Measurements from ENCODE around the gene PLXDC2. TPM values are rescaled to one million over a fixed set of nuclear protein-coding genes. Genes with fewer than 3 reads are reported as not detected.
"Not testable (repeated sequence)": the region's sequence is repeated elsewhere in the genome, so short reads cannot be mapped to it uniquely, and the experiment has no call there.

PLXDC2 gene
- polyA plus RNA-seq, 6 donors from 2014 or later = 0.15 to 1.3 (median 0.35) TPM; not detected in 1

DNA sequence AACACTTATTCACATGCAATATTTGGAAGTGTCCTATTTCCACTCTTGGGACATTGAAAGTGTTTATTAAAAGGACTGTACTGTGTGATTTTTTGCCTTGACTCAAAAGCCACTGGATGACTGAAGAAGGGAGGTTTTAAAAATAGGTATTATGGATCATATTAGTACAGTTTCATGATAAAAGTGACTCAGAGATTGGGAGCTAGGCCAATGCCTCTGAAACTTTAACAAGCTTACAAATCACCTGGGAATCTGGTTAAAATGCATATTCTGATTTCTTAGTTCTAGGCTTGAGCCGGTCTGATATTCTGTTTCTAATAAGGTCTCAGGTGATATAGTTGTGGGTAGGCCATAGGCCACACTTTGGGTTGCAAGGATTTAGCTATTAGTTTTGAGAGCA is 191.2 kb downstream of the PLXDC2 start:
- H3K27ac Mint-ChIP-seq = no peak overlapping the region
- H3K36me3 Mint-ChIP-seq = no peaks in the 10 kb centered on the region
- H3K27me3 Mint-ChIP-seq = no peaks in the 10 kb centered on the region
- no peaks in the 10 kb centered on the region for H3K9me3 Mint-ChIP-seq
- no peak overlapping the region for H3K4me3 Mint-ChIP-seq
- no peak for DNase-seq
- peaks cover 7 to 23% (median 19%) of the 10 kb centered on the region in 3 donors for H3K4me1 Mint-ChIP-seq
- no peak for ATAC-seq (ENCODE audit: low read depth in 2 of 2)

DNA sequence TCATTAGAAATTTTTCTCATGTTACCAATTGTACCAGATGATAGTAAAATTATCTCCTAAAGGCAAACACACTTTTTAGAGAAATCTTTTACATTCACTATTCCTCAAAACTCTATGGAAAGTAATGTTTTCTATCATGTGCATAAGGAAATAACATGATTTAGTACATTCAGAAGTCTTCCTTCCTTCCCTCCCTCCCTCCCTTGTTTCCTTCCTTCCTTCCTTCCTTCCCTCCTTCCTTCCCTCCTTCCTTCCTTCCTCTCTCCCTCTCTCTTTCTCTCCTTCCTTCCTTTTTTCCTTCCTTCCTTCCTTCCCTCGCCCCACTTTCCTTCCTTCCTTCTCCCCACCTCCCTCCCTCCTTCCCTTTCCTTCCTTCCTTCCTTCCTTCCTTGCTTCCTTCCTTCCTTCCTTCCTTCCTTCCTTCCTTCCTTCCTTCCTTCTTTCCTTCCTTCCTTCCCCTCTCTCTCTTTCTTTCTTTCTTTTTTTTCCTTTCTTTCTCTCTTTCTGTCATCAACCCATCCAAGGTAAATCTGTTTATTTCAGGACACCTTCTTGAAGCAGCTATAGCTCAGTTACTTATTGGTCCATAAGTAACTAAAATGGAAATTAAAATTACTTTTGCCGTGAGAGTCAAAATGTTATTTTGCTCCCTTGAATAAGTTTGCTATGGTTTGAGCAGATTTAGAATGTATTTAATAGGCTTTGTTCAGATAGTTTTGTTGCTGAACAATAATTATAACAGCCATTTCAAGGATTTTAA is 197.9 kb downstream of the PLXDC2 start:
- no peaks in the 10 kb centered on the region for H3K4me1 Mint-ChIP-seq
- no peak for ATAC-seq (ENCODE audit: low read depth in 2 of 2)
- no peaks in the 10 kb centered on the region for H3K27me3 Mint-ChIP-seq
- peaks cover 0 to 8% (median 1%) of the 10 kb centered on the region in 7 donors for H3K9me3 Mint-ChIP-seq
- DNase-seq = no peak
- no peaks in the 10 kb centered on the region for H3K36me3 Mint-ChIP-seq
- H3K4me3 Mint-ChIP-seq = no peak overlapping the region
- H3K27ac Mint-ChIP-seq = peak overlapping the region in 2 of 6 donors; percentile 19 to 63

DNA sequence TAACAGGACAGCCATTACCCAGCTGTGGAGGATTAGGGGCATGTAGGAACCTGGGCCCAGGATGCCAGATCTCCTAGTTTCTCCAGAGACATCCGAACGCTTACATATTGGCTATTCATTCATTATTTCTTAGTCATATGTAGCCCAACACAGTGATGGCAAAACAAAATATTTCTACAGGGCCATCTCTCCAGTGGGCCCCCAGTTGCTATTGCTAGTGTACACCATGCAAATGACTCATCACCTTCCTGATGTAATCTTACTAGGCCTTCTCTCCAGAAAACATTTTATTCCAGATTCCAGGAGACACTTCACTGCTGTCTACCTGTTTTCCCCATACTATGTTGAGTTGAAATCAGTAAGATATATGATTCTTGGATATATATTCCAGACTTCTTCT is 201.7 kb downstream of the PLXDC2 start:
- no peaks in the 10 kb centered on the region for H3K27me3 Mint-ChIP-seq
- no peak overlapping the region for H3K27ac Mint-ChIP-seq
- H3K9me3 Mint-ChIP-seq = peaks cover 0 to 8% (median 3%) of the 10 kb centered on the region in 7 donors
- no peaks in the 10 kb centered on the region for H3K4me1 Mint-ChIP-seq
- H3K36me3 Mint-ChIP-seq = no peaks in the 10 kb centered on the region
- DNase-seq (no peak), ATAC-seq (ENCODE audit: low read depth in 2 of 2) (no peak)
- H3K4me3 Mint-ChIP-seq = no peak overlapping the region

DNA sequence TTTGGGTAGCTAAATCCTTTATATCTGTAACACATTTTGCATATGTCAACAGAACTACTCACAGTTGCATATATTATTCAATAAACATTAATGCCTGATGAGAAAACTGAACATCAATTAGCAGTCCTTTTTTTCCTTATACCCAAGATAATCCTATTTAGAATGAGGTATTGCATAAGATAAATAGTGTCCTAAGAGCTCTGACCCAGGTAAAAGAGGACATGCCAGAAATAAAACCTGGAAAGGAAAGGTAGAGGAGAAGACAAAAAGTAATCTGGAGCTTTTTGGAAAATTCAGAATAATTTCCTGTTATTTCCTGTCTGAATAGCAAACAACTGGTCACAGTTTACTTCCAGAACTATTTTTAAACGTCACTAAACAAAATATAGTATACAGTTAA is 204.4 kb downstream of the PLXDC2 start:
- ATAC-seq (ENCODE audit: low read depth in 2 of 2) (no peak), DNase-seq (no peak)
- Mint-ChIP-seq H3K36me3 (no peaks in the 10 kb centered on the region), H3K27ac (no peak overlapping the region), H3K4me1 (no peaks in the 10 kb centered on the region), H3K27me3 (no peaks in the 10 kb centered on the region), H3K9me3 (peaks cover 0 to 5% (median 0%) of the 10 kb centered on the region in 7 donors), H3K4me3 (no peak overlapping the region)

DNA sequence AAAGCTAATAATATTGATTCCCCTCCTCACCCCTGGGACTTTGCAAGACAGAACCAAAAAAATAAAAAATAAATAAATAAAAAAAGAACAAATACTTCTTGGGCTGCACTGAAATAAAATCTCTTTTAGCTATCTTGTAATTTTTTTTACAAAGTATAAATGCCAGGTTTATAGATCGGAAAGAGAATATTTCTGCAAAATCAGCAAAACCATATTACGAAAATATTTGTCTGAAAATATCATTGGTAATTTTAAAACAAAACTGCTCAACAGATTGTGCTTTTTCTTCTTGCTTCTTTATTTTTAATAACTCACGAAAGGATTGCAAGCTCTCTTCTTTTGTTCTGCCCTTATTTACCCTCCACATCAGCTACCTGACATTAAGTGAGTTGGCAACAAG is 213.3 kb downstream of the PLXDC2 start:
- no peak overlapping the region for H3K27ac Mint-ChIP-seq
- H3K27me3 Mint-ChIP-seq = no peaks in the 10 kb centered on the region
- no peaks in the 10 kb centered on the region for H3K4me1 Mint-ChIP-seq
- no peak overlapping the region for H3K4me3 Mint-ChIP-seq
- no peak for DNase-seq
- peaks cover 0 to 5% (median 0%) of the 10 kb centered on the region in 7 donors for H3K9me3 Mint-ChIP-seq
- ATAC-seq (ENCODE audit: low read depth in 2 of 2) = no peak
- H3K36me3 Mint-ChIP-seq = no peaks in the 10 kb centered on the region

DNA sequence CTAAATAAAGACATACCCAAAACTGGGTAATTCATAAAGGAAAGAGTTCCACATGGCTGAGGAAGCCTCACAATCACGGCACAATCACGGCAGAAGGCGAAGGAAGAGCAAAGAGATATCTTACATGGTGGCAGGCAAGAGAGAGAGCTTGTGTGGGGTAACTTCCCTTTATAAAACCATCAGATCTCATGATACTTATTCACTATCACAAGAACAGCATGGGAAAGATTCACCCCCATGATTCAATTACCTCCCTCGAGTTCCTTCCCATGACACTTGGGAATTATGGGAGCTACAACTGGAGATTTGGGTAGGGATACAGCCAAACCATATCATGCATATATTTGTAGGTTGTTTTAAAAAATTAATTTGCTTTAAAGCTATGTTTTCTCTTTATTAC is 217.2 kb downstream of the PLXDC2 start:
- Mint-ChIP-seq H3K9me3 (peaks cover 0 to 6% (median 3%) of the 10 kb centered on the region in 7 donors), H3K36me3 (no peaks in the 10 kb centered on the region), H3K27me3 (no peaks in the 10 kb centered on the region), H3K27ac (no peak overlapping the region), H3K4me3 (no peak overlapping the region), H3K4me1 (no peaks in the 10 kb centered on the region)
- no peak for ATAC-seq (ENCODE audit: low read depth in 2 of 2)
- no peak for DNase-seq

DNA sequence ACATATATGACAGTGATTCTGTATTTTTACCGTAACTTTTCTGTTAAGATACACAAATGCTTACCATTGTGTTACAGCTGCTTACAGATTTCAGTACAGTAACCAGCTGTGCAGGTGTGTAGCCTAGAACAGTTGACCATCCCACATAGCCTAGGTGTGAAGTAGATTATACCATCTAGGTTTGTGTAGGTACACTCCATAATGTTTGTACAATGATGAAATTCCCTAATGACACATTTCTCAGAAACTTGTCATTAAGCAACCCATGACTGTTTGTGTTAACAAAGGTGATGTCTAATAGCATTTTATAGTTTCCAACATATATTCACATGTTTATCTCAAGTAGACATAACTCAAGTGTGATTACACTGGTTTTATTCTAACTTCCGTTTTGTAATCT is 218.5 kb downstream of the PLXDC2 start:
- Mint-ChIP-seq H3K27ac (no peak overlapping the region), H3K27me3 (no peaks in the 10 kb centered on the region), H3K9me3 (peaks cover 0 to 6% (median 3%) of the 10 kb centered on the region in 7 donors), H3K4me3 (no peak overlapping the region), H3K4me1 (no peaks in the 10 kb centered on the region), H3K36me3 (no peaks in the 10 kb centered on the region)
- no peak for ATAC-seq (ENCODE audit: low read depth in 2 of 2)
- DNase-seq = no peak

DNA sequence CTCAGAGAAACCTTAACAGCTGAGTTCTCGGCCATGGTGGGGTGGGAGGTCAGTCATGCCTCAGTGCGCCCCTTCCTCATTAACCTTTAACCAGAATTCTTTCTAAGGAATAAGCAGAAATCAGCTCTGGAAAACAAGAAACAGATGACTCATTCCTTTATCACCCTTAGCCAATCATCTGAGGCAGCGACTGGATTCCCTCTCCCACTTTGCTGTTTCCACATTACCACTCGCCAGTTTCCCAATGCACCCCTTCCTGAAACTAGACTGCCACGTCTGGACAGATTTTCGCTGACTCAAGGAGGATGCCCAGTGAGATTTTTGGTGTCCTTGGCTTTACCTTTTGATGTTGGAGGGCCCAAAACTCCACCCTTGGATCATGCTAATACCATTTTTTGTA is 223.8 kb downstream of the PLXDC2 start:
- Mint-ChIP-seq H3K27me3 (no peaks in the 10 kb centered on the region), H3K9me3 (peaks cover 0 to 4% (median 2%) of the 10 kb centered on the region in 7 donors), H3K36me3 (no peaks in the 10 kb centered on the region), H3K27ac (no peak overlapping the region), H3K4me1 (no peaks in the 10 kb centered on the region), H3K4me3 (no peak overlapping the region)
- DNase-seq = no peak
- no peak for ATAC-seq (ENCODE audit: low read depth in 2 of 2)

DNA sequence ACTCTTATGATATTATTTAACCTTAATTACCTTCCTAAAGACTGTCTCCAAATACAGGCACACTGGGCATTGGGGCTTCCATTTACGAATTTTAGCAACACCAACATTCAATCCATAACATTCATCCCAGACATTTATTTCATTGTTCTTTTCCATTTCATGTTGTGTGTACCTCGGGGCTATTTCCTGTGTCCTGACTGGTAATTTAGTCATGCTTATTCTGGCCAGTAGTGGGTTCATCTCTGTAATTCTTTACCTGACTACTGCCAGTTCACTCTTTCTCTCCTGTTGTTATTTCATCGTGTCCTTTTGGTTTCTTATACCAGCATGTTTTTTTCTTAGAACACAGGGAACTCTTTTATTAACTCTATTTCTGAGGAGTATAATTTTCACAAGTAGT is 225.7 kb downstream of the PLXDC2 start:
- H3K36me3 Mint-ChIP-seq = no peaks in the 10 kb centered on the region
- H3K4me3 Mint-ChIP-seq = no peak overlapping the region
- DNase-seq = no peak
- no peak overlapping the region for H3K27ac Mint-ChIP-seq
- no peak for ATAC-seq (ENCODE audit: low read depth in 2 of 2)
- no peaks in the 10 kb centered on the region for H3K27me3 Mint-ChIP-seq
- no peaks in the 10 kb centered on the region for H3K4me1 Mint-ChIP-seq
- H3K9me3 Mint-ChIP-seq = peaks cover 0 to 4% (median 0%) of the 10 kb centered on the region in 7 donors

DNA sequence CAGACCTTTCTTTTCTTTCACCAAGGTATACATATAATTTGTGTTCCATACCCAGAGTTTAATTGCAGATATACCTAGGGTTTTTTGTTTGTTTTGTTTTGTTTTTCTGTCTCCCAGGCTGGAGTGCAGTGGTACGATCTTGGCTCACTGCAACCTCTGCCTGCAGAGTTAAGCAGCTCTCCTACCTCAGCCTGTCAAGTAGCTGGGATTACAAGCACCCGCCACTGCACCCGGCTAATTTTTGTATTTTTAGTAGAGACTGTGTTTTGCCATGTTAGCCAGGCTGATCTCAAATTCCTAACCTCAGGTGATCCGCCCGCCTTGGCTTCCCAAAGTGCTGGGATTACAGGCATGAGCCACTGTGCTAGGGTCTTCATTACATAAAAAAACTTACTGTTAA is 228.9 kb downstream of the PLXDC2 start:
- ATAC-seq (ENCODE audit: low read depth in 2 of 2); H3K4me1 Mint-ChIP-seq; H3K4me3 Mint-ChIP-seq; DNase-seq; H3K36me3 Mint-ChIP-seq; H3K9me3 Mint-ChIP-seq; H3K27me3 Mint-ChIP-seq: not testable (repeated sequence)
- H3K27ac Mint-ChIP-seq = peak overlapping the region in 1 of 6 donors; percentile 28

DNA sequence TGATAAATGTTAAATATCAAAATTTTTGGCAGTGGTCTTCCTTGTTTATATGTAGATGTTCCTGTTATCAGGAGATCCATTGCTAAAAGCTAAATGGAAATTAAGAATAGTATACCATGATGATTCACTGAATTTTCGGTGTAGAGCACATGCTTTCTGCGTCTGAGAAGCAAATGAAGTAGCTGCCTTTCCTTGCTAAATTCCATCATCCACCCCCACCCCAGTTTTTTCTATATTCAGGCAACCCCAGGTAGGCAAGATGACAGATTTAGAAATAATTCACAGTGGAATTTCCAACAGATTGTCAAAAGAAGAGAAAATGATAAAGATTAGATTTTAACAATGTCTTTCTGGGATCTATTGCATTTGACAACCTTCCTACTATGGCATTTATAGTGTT is 231.9 kb downstream of the PLXDC2 start:
- Mint-ChIP-seq H3K4me1 (no peaks in the 10 kb centered on the region), H3K27ac (peak overlapping the region in 1 of 6 donors; percentile 18), H3K36me3 (no peaks in the 10 kb centered on the region), H3K4me3 (no peak overlapping the region), H3K27me3 (no peaks in the 10 kb centered on the region), H3K9me3 (peaks cover 0 to 12% (median 7%) of the 10 kb centered on the region in 7 donors)
- ATAC-seq (ENCODE audit: low read depth in 2 of 2) = no peak
- DNase-seq = no peak

DNA sequence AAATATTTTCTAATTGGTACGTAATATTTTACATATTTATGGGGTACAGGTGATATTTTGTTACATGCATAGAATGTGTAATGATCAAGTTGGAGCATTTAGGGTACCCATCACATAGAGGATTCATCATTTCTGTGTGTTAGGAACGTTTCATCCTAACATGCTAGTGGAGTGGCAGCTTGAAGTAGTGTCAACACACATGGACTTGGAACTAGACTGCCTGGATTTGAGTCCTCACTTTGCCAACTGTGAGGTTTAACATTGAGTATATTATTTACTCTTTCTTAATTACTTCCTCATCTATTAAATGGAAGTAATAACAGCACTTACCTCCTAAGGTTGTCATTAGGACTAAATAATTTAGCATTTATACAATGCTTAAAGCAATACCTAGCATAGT is 241.9 kb downstream of the PLXDC2 start:
- no peaks in the 10 kb centered on the region for H3K4me1 Mint-ChIP-seq
- H3K4me3 Mint-ChIP-seq = no peak overlapping the region
- no peaks in the 10 kb centered on the region for H3K36me3 Mint-ChIP-seq
- H3K27ac Mint-ChIP-seq = no peak overlapping the region
- no peak for ATAC-seq (ENCODE audit: low read depth in 2 of 2)
- no peak for DNase-seq
- H3K27me3 Mint-ChIP-seq = no peaks in the 10 kb centered on the region
- peaks cover 0 to 8% (median 0%) of the 10 kb centered on the region in 7 donors for H3K9me3 Mint-ChIP-seq

DNA sequence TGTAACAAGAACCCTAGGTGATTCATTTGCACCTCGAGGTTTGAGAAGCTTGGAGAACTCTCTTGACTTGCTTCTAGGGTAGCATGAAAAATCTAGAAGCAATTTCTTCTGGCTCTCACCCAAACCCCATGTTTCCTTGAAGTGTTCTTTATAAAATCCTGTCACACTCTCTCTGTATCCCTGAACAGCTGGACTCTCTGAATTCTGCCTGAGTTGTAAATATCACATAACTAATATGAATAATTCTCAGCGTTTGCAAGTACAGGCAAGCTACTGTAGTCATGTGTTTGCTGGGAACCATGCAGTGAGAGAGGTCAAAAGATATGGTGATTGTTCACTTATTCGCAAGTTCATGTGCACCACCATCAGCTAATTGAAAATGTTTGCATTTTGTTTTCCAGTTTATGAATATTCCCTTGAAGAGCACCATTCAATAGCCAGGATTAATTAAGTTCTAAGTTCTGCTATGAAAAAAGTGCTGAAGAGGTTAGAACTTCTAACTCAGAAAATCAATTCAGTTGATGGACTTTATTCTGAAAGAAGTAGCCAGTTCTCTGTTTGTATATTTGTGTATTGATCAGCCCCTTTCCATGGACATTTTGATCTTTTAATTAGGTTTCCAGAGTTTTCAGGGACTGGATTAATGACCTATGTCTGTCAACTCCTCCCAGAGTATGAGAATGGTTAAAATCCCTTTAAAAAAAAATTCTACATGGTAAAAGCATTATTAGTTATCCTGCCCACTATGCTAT is 243.0 kb downstream of the PLXDC2 start:
- H3K27ac Mint-ChIP-seq = no peak overlapping the region

DNA sequence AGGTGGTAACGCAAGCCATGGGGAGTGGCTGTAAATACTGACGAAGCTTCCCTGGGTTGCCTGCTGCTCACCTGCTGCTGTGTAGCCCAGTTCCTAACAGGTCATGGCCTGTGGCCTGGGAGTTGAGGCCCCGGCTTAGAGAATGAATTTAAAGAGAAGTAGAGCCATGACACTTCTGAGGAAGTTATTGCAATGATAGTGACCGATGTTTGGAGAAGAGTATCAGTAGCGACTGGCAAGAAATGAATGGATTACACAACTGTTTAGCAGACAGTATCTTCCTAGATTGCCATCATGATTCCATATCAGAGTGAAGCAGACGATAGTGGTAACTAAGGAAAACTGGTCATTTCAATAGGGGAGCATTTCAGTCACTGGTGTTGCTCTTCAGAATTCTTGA is 249.6 kb downstream of the PLXDC2 start:
- peaks cover 0 to 10% (median 3%) of the 10 kb centered on the region in 7 donors for H3K9me3 Mint-ChIP-seq
- no peak for ATAC-seq (ENCODE audit: low read depth in 2 of 2)
- H3K36me3 Mint-ChIP-seq = no peaks in the 10 kb centered on the region
- no peak overlapping the region for H3K4me3 Mint-ChIP-seq
- no peaks in the 10 kb centered on the region for H3K27me3 Mint-ChIP-seq
- no peak overlapping the region for H3K27ac Mint-ChIP-seq
- no peak for DNase-seq
- no peaks in the 10 kb centered on the region for H3K4me1 Mint-ChIP-seq

More for the DNA sequence above, 243.0 kb downstream of the PLXDC2 start:
- no peaks in the 10 kb centered on the region for H3K4me1 Mint-ChIP-seq
- ATAC-seq (ENCODE audit: low read depth in 2 of 2) (no peak), DNase-seq (no peak)
- peaks cover 0 to 2% (median 0%) of the 10 kb centered on the region in 7 donors for H3K9me3 Mint-ChIP-seq
- no peaks in the 10 kb centered on the region for H3K36me3 Mint-ChIP-seq
- no peak overlapping the region for H3K4me3 Mint-ChIP-seq
- H3K27me3 Mint-ChIP-seq = no peaks in the 10 kb centered on the region

Measured in naive B cell (primary cell).